Muscle layer of duodenum (tissue), 2 donors: ENCODE data around the gene CDH23.

Experiments
- H3K27ac ChIP-seq: one replicate; pipeline ENCODE4 v1.7.0; 2013; ENCODE audit warnings: mild to moderate bottlenecking, low read length
- H3K27me3 ChIP-seq: one replicate; pipeline ENCODE4 v1.7.0; 2013; ENCODE audit warnings: low read depth, mild to moderate bottlenecking, control low read depth, low read length
- H3K36me3 ChIP-seq, 2 donors: one replicate each; pipeline ENCODE4 v1.7.0; 2013; ENCODE audit warnings: low read length in 2 of 2, control low read depth in 1 of 2, mild to moderate bottlenecking in 1 of 2; ENCODE audit not compliant: insufficient read depth in 2 of 2, control insufficient read depth in 1 of 2
- H3K4me1 ChIP-seq, 2 donors: one replicate each; pipeline ENCODE4 v1.7.0; 2013; ENCODE audit warnings: low read length in 2 of 2, mild to moderate bottlenecking in 2 of 2, control low read depth in 1 of 2, moderate library complexity in 1 of 2; ENCODE audit not compliant: insufficient read depth in 2 of 2, control insufficient read depth in 1 of 2
- H3K4me3 ChIP-seq, 2 donors: one replicate each; pipeline ENCODE4 v1.7.0; 2013; ENCODE audit warnings: low read length in 2 of 2, low read depth in 1 of 2, mild to moderate bottlenecking in 1 of 2
- H3K9me3 ChIP-seq, 2 donors: one replicate each; pipeline ENCODE4 v1.7.0; 2013; ENCODE audit warnings: low read length in 2 of 2, control low read depth in 1 of 2, mild to moderate bottlenecking in 1 of 2; ENCODE audit not compliant: control insufficient read depth in 1 of 2
- donor health status: healthy.

CDH23 gene

DNA sequence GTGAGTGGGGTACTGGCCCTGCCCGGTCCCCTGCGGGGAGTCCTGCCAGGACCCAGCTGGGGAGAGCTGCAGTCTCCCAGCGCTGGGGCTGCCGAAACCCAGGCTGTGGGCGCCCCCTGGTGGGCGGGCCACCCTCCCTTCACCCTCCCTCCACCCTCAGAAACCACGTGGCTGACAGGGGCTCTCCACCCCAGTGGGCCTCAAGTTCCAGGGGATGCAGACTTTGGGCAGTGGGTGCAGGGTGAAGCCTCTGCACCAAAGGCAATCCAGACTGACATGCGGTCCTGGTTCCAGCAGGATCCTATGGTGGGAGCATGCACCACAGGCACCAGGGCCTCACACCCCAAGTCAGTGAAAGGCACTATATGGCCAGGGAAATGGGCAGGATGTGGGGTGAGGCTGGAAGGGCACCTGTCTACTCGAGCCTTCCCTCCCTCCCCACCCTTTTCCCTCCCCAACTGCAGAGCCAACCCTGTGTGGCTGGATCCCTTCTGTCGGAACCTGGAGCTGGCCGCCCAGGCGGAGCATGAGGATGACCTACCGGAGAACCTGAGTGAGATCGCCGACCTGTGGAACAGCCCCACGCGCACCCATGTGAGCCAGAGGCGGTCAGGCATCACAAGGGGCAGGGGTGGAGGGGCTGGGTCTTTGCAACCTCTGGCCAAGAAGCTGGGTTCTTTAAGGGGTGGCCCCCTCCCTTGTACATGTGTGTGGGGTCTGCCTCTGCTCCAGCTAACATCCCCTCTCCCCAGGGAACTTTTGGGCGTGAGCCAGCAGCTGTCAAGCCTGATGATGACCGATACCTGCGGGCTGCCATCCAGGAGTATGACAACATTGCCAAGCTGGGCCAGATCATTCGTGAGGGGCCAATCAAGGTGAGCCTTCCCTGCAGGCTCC lies 415.5 kb downstream of the CDH23 start:
- peaks cover 0 to 28% of the 10 kb centered on the region in 2 donors for H3K4me1 ChIP-seq
- no peak overlapping the region for H3K27ac ChIP-seq
- no peaks in the 10 kb centered on the region for H3K27me3 ChIP-seq
- H3K9me3 ChIP-seq = no peaks in the 10 kb centered on the region
- H3K36me3 ChIP-seq = peaks cover 20% of the 10 kb centered on the region in 2 donors
- H3K4me3 ChIP-seq = no peak overlapping the region

DNA sequence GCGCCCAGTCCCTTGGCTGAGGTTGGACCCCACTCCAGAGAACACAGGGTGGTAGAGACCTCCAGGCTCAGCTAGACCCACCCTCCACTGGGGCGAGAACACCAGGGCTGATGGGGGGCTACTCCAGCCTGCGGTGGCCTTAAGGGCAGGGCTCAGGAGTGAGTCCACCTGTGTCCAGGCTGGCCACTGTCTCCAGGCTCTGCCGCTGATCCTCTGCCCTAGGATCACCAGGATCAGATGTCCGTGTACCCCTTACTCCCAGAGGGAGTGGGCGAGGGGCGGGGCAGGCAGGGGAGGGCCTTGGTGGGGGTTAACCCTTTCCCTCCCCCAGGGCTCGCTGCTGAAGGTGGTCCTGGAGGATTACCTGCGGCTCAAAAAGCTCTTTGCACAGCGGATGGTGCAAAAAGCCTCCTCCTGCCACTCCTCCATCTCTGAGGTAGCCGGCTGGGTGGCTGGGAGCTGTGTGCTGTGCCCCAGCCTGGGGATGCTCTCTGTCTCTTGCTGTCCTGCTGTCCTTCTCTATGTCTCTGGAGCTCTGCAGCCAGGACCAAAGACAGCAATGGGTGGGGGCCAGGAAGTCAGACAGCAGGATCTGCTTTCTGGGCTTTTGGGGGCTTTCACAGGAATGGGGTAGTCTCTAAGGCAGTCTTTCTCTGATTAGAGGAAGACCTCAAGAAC lies 416.3 kb downstream of the CDH23 start:
- peaks cover 0 to 34% of the 10 kb centered on the region in 2 donors for H3K4me1 ChIP-seq
- H3K27me3 ChIP-seq = no peaks in the 10 kb centered on the region
- no peaks in the 10 kb centered on the region for H3K9me3 ChIP-seq
- no peak overlapping the region for H3K27ac ChIP-seq
- H3K36me3 ChIP-seq = peaks cover 28% of the 10 kb centered on the region in 2 donors
- H3K4me3 ChIP-seq = no peak overlapping the region

GRCh38 chr10:71814922-71815411 lies 418.2 kb downstream of the CDH23 start:
- no peak overlapping the region for H3K27ac ChIP-seq
- peaks cover 0 to 34% of the 10 kb centered on the region in 2 donors for H3K4me1 ChIP-seq
- H3K27me3 ChIP-seq = no peaks in the 10 kb centered on the region
- H3K4me3 ChIP-seq = no peak overlapping the region
- H3K36me3 ChIP-seq = peaks cover 43 to 47% of the 10 kb centered on the region in 2 donors
- no peaks in the 10 kb centered on the region for H3K9me3 ChIP-seq

- peaks cover 49 to 53% of the 10 kb centered on the region in 2 donors for H3K36me3 ChIP-seq
- H3K4me1 ChIP-seq = peaks cover 0 to 34% of the 10 kb centered on the region in 2 donors
- no peak overlapping the region for H3K4me3 ChIP-seq
- H3K9me3 ChIP-seq = no peaks in the 10 kb centered on the region
- H3K27ac ChIP-seq = no peak overlapping the region
- no peaks in the 10 kb centered on the region for H3K27me3 ChIP-seq
Observed at GRCh38 chr10:71815515-71816130, 418.9 kb downstream of the CDH23 start.

DNA sequence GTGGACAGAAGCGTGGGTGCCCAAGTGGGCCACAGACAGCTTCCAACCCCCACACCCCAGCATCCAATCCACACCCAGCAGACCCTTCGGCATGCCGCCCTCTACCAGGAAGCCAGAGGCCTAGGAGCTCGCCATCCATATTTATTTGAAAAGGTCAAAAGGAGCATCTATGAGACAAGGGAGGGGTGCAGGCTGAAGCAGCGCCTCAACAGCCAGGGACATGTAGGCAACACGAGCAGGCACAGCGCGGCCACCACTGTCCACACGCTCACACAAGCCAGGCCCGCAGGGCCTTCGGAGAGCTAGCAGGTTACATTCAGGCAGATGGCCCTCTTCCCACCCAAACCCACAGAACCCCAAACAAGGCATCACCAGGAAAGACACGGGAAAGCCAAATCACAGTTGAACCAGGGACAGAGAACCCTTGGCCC lies 419.7 kb downstream of the CDH23 start:
- no peak overlapping the region for H3K27ac ChIP-seq
- no peaks in the 10 kb centered on the region for H3K9me3 ChIP-seq
- H3K4me1 ChIP-seq = peaks cover 0 to 34% of the 10 kb centered on the region in 2 donors
- H3K4me3 ChIP-seq = no peak overlapping the region
- H3K27me3 ChIP-seq = no peaks in the 10 kb centered on the region
- peaks cover 57 to 61% of the 10 kb centered on the region in 2 donors for H3K36me3 ChIP-seq

DNA sequence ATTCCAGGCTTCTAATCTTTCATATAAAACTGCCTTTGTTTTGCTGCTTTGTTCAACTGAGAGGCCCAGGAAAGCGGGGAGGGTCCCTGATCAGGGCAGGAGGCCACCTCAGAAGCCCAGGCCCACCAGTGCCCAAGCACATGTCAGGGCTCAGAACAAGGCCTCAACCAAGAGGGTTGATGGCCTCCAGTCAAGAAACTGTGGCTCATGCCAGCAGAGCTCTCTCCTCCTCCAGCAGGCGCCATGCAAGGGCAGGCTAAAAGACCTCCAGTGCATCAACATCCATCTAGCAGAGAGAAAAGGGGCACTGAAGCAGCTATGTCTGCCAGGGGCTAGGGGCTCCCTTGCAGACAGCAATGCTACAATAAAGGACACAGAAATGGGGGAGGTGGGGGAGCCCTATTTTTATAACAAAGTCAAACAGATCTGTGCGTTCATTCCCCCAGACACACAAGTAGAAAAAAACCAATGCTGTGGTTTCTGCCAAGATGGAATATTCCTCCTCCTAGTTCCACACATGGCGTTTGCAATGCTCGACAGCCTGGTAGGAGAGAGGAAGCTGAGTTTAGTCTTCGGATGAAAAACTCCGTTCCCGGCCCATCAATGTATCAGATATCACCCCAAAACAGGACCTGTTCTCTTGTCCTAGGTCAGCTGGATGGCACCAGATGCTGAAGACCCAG lies 420.4 kb downstream of the CDH23 start:
- Histone ChIP-seq H3K27ac (no peak overlapping the region), H3K9me3 (no peaks in the 10 kb centered on the region), H3K36me3 (peaks cover 64 to 68% of the 10 kb centered on the region in 2 donors), H3K27me3 (no peaks in the 10 kb centered on the region), H3K4me1 (peaks cover 0 to 28% of the 10 kb centered on the region in 2 donors), H3K4me3 (no peak overlapping the region)

DNA sequence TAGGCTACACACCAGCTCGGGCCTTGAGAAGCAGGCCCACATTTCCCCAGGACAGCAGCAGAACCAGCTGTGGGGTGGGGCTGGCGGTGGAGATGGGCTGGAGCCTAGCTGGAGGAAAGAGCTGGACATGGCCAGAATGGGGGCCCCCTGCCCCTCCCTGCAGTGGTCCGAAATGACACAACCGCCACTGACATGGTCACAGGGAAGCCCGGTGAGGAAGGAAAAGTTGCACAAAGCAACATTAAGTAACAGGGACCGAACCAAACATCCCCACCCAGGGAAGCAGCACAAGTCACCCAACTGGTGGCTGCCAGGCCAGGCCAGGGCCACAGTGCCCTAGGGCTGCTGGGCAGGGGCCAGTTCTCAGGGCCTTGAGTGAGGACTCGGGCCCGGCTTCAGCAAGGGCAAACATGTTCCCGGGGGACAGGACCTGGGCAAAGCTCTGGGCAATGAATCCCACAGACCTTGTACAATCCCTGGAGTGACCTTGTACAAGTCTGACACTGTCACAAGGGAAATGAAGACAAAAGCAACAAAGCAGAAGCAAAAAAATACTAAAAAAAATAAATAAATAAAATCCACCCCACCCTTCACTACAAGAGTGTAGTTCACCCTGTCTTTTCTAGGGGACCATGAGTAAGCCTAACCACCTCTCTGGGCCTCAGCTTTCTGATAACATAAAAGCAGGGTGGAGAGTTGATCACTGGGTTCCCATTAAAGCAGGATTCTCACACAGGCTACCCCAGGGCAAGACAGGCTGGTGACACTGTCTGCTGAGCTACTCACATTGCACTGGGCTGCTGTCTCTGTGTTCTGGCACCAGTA lies 421.3 kb downstream of the CDH23 start:
- Histone ChIP-seq H3K9me3 (no peaks in the 10 kb centered on the region), H3K4me3 (no peak overlapping the region), H3K4me1 (peaks cover 0 to 18% of the 10 kb centered on the region in 2 donors), H3K27me3 (no peaks in the 10 kb centered on the region), H3K27ac (no peak overlapping the region), H3K36me3 (peaks cover 71 to 74% of the 10 kb centered on the region in 2 donors)

DNA sequence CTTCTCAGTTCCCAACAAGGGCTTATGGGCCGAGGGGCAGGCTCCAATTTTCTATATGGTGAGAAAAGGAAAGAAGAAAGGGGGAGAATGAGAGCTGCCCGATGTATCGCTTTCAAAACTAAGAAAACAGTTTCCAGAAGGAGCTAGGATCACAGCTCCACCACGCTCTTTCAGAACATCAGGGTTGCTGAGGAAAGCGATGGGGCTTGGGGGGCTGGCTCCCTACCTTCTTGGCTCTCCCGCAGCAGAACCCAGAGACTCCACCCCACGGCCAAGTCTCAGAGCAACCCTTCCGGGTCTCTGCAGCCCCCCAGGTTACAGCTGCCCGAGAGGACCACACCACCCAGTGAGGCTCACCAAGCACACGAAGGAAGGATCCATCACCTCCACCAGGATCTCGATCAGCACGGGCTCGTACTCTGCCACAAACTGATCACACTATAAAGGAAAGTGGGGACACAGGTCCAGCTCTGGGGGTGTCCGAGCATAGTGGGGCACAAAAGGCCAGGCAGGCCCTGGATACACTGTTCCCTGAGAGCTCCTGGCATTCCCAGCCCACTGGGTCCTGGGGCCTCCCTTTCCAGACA lies 422.0 kb downstream of the CDH23 start:
- Histone ChIP-seq H3K36me3 (peaks cover 79 to 82% of the 10 kb centered on the region in 2 donors), H3K4me1 (peaks cover 0 to 15% of the 10 kb centered on the region in 2 donors), H3K27ac (no peak overlapping the region), H3K4me3 (no peak overlapping the region), H3K9me3 (no peaks in the 10 kb centered on the region), H3K27me3 (no peaks in the 10 kb centered on the region)

GRCh38 chr10:71819441-71819861 lies 422.7 kb downstream of the CDH23 start:
- Histone ChIP-seq H3K27ac (no peak overlapping the region), H3K9me3 (no peaks in the 10 kb centered on the region), H3K4me3 (no peak overlapping the region), H3K36me3 (peaks cover 85 to 88% of the 10 kb centered on the region in 2 donors), H3K4me1 (peaks cover 0 to 15% of the 10 kb centered on the region in 2 donors), H3K27me3 (no peaks in the 10 kb centered on the region)

DNA sequence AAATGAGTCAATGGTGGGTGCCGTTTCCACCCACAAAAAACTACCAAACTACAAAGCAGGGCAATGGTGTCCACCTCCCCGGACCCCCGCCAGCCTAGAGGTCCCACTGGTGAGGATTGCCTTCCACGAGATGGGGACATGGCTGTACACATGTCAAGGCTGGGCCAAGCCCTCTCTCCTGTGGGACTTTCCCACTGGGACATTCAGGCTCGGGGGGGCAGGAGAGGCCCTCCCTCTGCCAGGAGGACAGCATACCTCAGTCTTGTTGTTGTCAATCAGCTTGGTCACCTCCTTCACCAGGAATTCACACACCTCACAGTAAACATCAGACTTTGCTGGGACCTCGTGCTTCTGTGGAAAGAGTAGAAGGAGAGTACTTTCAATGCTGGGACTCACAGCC lies 423.3 kb downstream of the CDH23 start:
- H3K4me3 ChIP-seq = no peak overlapping the region
- H3K27me3 ChIP-seq = no peaks in the 10 kb centered on the region
- no peak overlapping the region for H3K27ac ChIP-seq
- peaks cover 91 to 94% of the 10 kb centered on the region in 2 donors for H3K36me3 ChIP-seq
- H3K9me3 ChIP-seq = no peaks in the 10 kb centered on the region
- H3K4me1 ChIP-seq = peaks cover 0 to 15% of the 10 kb centered on the region in 2 donors
